ENCODE data around the gene ARPC5. TPM values are rescaled to one million over a fixed set of nuclear protein-coding genes. Genes with fewer than 3 reads are reported as not detected.
A peak's percentile ranks its signal among the peaks of the same experiment; 100 is the strongest.

The ARPC5 gene
- polyA plus RNA-seq, 3 donors from 2014 or later, result 638 to 995 (median 763) TPM

- H3K27me3 Mint-ChIP-seq (ENCODE audit: low read depth in 3 of 3), result peaks cover 5 to 13% (median 8%) of the 10 kb centered on the region in 3 donors
- no peak overlapping the region for H3K27ac Mint-ChIP-seq
- peaks cover 0 to 5% of the 10 kb centered on the region in 2 donors for H3K4me1 Mint-ChIP-seq
- no peak overlapping the region for H3K4me3 Mint-ChIP-seq
- H3K36me3 Mint-ChIP-seq, result no peaks in the 10 kb centered on the region
- no peaks in the 10 kb centered on the region for H3K9me3 Mint-ChIP-seq
- DNase-seq, result no peak
Measured at GRCh38 chr1:183597656-183598347, 37.8 kb downstream of the ARPC5 start.

GRCh38 chr1:183596500-183596899, 39.1 kb downstream of the ARPC5 start:
- Mint-ChIP-seq H3K4me1 (peaks cover 0 to 5% of the 10 kb centered on the region in 2 donors), H3K9me3 (no peaks in the 10 kb centered on the region), H3K4me3 (no peak overlapping the region), H3K27ac (no peak overlapping the region), H3K36me3 (no peaks in the 10 kb centered on the region), H3K27me3 (ENCODE audit: low read depth in 3 of 3) (peaks cover 5 to 13% (median 8%) of the 10 kb centered on the region in 3 donors)
- no peak for DNase-seq

- Mint-ChIP-seq H3K27me3 (ENCODE audit: low read depth in 3 of 3) (peaks cover 5 to 12% (median 8%) of the 10 kb centered on the region in 3 donors), H3K36me3 (no peaks in the 10 kb centered on the region), H3K4me1 (peaks cover 0 to 5% of the 10 kb centered on the region in 2 donors), H3K4me3 (no peak overlapping the region), H3K9me3 (no peaks in the 10 kb centered on the region), H3K27ac (no peak overlapping the region)
- no peak for DNase-seq
Measured at GRCh38 chr1:183595537-183595936, 40.0 kb downstream of the ARPC5 start.

GRCh38 chr1:183593356-183593755, 42.2 kb downstream of the ARPC5 start:
- Mint-ChIP-seq H3K9me3 (no peaks in the 10 kb centered on the region), H3K27ac (peak overlapping the region in 1 of 6 donors; percentile 42), H3K27me3 (ENCODE audit: low read depth in 3 of 3) (peaks cover 6 to 9% (median 7%) of the 10 kb centered on the region in 3 donors), H3K4me3 (no peak overlapping the region), H3K4me1 (peaks cover 0 to 1% of the 10 kb centered on the region in 2 donors), H3K36me3 (no peaks in the 10 kb centered on the region)
- DNase-seq, result no peak

GRCh38 chr1:183592733-183593132, 42.9 kb downstream of the ARPC5 start:
- DNase-seq, result no peak
- Mint-ChIP-seq H3K27ac (no peak overlapping the region), H3K4me3 (no peak overlapping the region), H3K9me3 (no peaks in the 10 kb centered on the region), H3K36me3 (no peaks in the 10 kb centered on the region), H3K4me1 (no peaks in the 10 kb centered on the region), H3K27me3 (ENCODE audit: low read depth in 3 of 3) (peaks cover 3 to 7% (median 7%) of the 10 kb centered on the region in 3 donors)

GRCh38 chr1:183590244-183591191, 45.1 kb downstream of the ARPC5 start, which contains the start of gene NCF2:
Gene NCF2 (minus strand): TSS chr1:183590459. CDS start chr1:183590329, 130 bp downstream.
- Mint-ChIP-seq H3K9me3 (no peaks in the 10 kb centered on the region), H3K27me3 (ENCODE audit: low read depth in 3 of 3) (peaks cover 2 to 7% (median 3%) of the 10 kb centered on the region in 3 donors), H3K4me3 (no peak within 1 kb of the TSS), H3K27ac (no peak within 1 kb of the TSS), H3K36me3 (no peaks in the 10 kb centered on the region), H3K4me1 (no peaks in the 10 kb centered on the region)
- no peak for DNase-seq

- H3K36me3 Mint-ChIP-seq, result no peaks in the 10 kb centered on the region
- DNase-seq, result no peak
- peaks cover 0 to 7% (median 3%) of the 10 kb centered on the region in 3 donors for H3K27me3 Mint-ChIP-seq (ENCODE audit: low read depth in 3 of 3)
- H3K9me3 Mint-ChIP-seq, result no peaks in the 10 kb centered on the region
- no peak overlapping the region for H3K4me3 Mint-ChIP-seq
- H3K4me1 Mint-ChIP-seq, result no peaks in the 10 kb centered on the region
- H3K27ac Mint-ChIP-seq, result no peak overlapping the region
Measured at GRCh38 chr1:183589874-183590243, 45.7 kb downstream of the ARPC5 start.

GRCh38 chr1:183589384-183589783, 46.2 kb downstream of the ARPC5 start:
- no peak overlapping the region for H3K27ac Mint-ChIP-seq

GRCh38 chr1:183588827-183589226, 46.8 kb downstream of the ARPC5 start:
- Mint-ChIP-seq H3K27me3 (ENCODE audit: low read depth in 3 of 3) (peaks cover 0 to 7% (median 3%) of the 10 kb centered on the region in 3 donors), H3K9me3 (no peaks in the 10 kb centered on the region), H3K4me1 (no peaks in the 10 kb centered on the region), H3K4me3 (no peak overlapping the region), H3K27ac (no peak overlapping the region), H3K36me3 (no peaks in the 10 kb centered on the region)
- DNase-seq, result no peak

More at GRCh38 chr1:183589384-183589783, 46.2 kb downstream of the ARPC5 start:
- DNase-seq, result no peak
- peaks cover 0 to 7% (median 3%) of the 10 kb centered on the region in 3 donors for H3K27me3 Mint-ChIP-seq (ENCODE audit: low read depth in 3 of 3)
- no peaks in the 10 kb centered on the region for H3K4me1 Mint-ChIP-seq
- H3K9me3 Mint-ChIP-seq, result no peaks in the 10 kb centered on the region
- no peaks in the 10 kb centered on the region for H3K36me3 Mint-ChIP-seq
- no peak overlapping the region for H3K4me3 Mint-ChIP-seq

- Mint-ChIP-seq H3K27me3 (ENCODE audit: low read depth in 3 of 3) (peaks cover 0 to 2% (median 0%) of the 10 kb centered on the region in 3 donors), H3K27ac (no peak overlapping the region), H3K4me1 (no peaks in the 10 kb centered on the region), H3K9me3 (no peaks in the 10 kb centered on the region), H3K4me3 (no peak overlapping the region), H3K36me3 (no peaks in the 10 kb centered on the region)
- no peak for DNase-seq
Measured at GRCh38 chr1:183586926-183587325, 48.7 kb downstream of the ARPC5 start.

- H3K27ac Mint-ChIP-seq, result no peak overlapping the region
- no peaks in the 10 kb centered on the region for H3K36me3 Mint-ChIP-seq
- H3K27me3 Mint-ChIP-seq (ENCODE audit: low read depth in 3 of 3), result peaks cover 0 to 2% (median 0%) of the 10 kb centered on the region in 3 donors
- H3K9me3 Mint-ChIP-seq, result no peaks in the 10 kb centered on the region
- H3K4me1 Mint-ChIP-seq, result no peaks in the 10 kb centered on the region
- DNase-seq, result no peak
- H3K4me3 Mint-ChIP-seq, result no peak overlapping the region
Measured at GRCh38 chr1:183586455-183586854, 49.1 kb downstream of the ARPC5 start.

GRCh38 chr1:183585038-183585437, 50.5 kb downstream of the ARPC5 start:
- peaks cover 4 to 6% of the 10 kb centered on the region in 2 donors for H3K4me1 Mint-ChIP-seq
- peaks cover 0 to 3% (median under 1%) of the 10 kb centered on the region in 3 donors for H3K27me3 Mint-ChIP-seq (ENCODE audit: low read depth in 3 of 3)
- H3K9me3 Mint-ChIP-seq, result no peaks in the 10 kb centered on the region
- H3K27ac Mint-ChIP-seq, result no peak overlapping the region
- no peak for DNase-seq
- H3K36me3 Mint-ChIP-seq, result no peaks in the 10 kb centered on the region
- H3K4me3 Mint-ChIP-seq, result no peak overlapping the region

- peaks cover 0 to 3% (median 0%) of the 10 kb centered on the region in 3 donors for H3K27me3 Mint-ChIP-seq (ENCODE audit: low read depth in 3 of 3)
- H3K4me1 Mint-ChIP-seq, result peaks cover 7 to 10% of the 10 kb centered on the region in 2 donors
- H3K27ac Mint-ChIP-seq, result no peak overlapping the region
- no peaks in the 10 kb centered on the region for H3K36me3 Mint-ChIP-seq
- DNase-seq, result no peak
- no peaks in the 10 kb centered on the region for H3K9me3 Mint-ChIP-seq
- no peak overlapping the region for H3K4me3 Mint-ChIP-seq
Measured at GRCh38 chr1:183584147-183584546, 51.4 kb downstream of the ARPC5 start.

- Mint-ChIP-seq H3K4me3 (no peak overlapping the region), H3K36me3 (no peaks in the 10 kb centered on the region), H3K9me3 (no peaks in the 10 kb centered on the region), H3K4me1 (peaks cover 7 to 10% of the 10 kb centered on the region in 2 donors), H3K27ac (no peak overlapping the region), H3K27me3 (ENCODE audit: low read depth in 3 of 3) (peaks cover 0 to 3% (median 2%) of the 10 kb centered on the region in 3 donors)
- no peak for DNase-seq
Measured at GRCh38 chr1:183583466-183583865, 52.1 kb downstream of the ARPC5 start.
